Neural crest cell (in vitro differentiated cells): ENCODE measurements around the gene COL16A1. TPM values are rescaled to one million over a fixed set of nuclear protein-coding genes. Genes with fewer than 3 reads are reported as not detected.

ENCODE experiments used
- DNase-seq: peaks from one replicate; pipeline ENCODE4 v3.0.0; 2021; ENCODE audit warnings: low read depth, mixed read lengths, low spot score
- H3K27ac Mint-ChIP-seq: one replicate; pipeline ENCODE4 v1.8.0; 2021; ENCODE audit warnings: mild to moderate bottlenecking, mixed read lengths; ENCODE audit not compliant: unreplicated experiment
- H3K27me3 Mint-ChIP-seq: 2 replicates; pipeline ENCODE4 v1.8.0; 2021; ENCODE audit warnings: low read depth, mild to moderate bottlenecking, mixed read lengths
- H3K36me3 Mint-ChIP-seq: 2 replicates; pipeline ENCODE4 v1.8.0; 2021; ENCODE audit warnings: low read depth, mild to moderate bottlenecking, mixed read lengths
- H3K4me1 Mint-ChIP-seq: 2 replicates; pipeline ENCODE4 v1.8.0; 2021; ENCODE audit warnings: mixed read lengths
- H3K4me3 Mint-ChIP-seq: one replicate; pipeline ENCODE4 v1.8.0; 2021; ENCODE audit warnings: mild to moderate bottlenecking, mixed read lengths
- H3K9me3 Mint-ChIP-seq: 2 replicates; pipeline ENCODE4 v1.8.0; 2021; ENCODE audit warnings: mixed read lengths
- CTCF ChIP-seq: fragments of 200-600 bp; sonication (generic); conservative IDR thresholded peaks from 2 replicates; pipeline ENCODE4 v1.5.0; 2021; ENCODE audit warnings: antibody characterized with exemption, mild to moderate bottlenecking
- total RNA-seq: library from RNA; stranded (reverse); gene quantifications from 2 replicates; pipeline ENCODE4 v1.2.1, GENCODE V29; 2021

The COL16A1 gene
- total RNA-seq, 1 donor from 2014 or later = 0.72 TPM

GRCh38 chr1:31658721-31659120 is 45.1 kb downstream of the COL16A1 start:
- Mint-ChIP-seq H3K36me3 (no peaks in the 10 kb centered on the region), H3K27me3 (peaks cover 3% of the 10 kb centered on the region), H3K27ac (peak overlapping the region; percentile 50), H3K9me3 (no peaks in the 10 kb centered on the region), H3K4me1 (no peaks in the 10 kb centered on the region), H3K4me3 (no peak overlapping the region)
- no peak for TF ChIP-seq CTCF
- no peak for DNase-seq

- no peak for DNase-seq
- H3K27ac Mint-ChIP-seq = no peak overlapping the region
- H3K4me1 Mint-ChIP-seq = no peaks in the 10 kb centered on the region
- peaks cover 2% of the 10 kb centered on the region for H3K27me3 Mint-ChIP-seq
- H3K4me3 Mint-ChIP-seq = no peak overlapping the region
- TF ChIP-seq CTCF = no peak
- no peaks in the 10 kb centered on the region for H3K36me3 Mint-ChIP-seq
- no peaks in the 10 kb centered on the region for H3K9me3 Mint-ChIP-seq
Measured at GRCh38 chr1:31657972-31658510, 45.8 kb downstream of the COL16A1 start.

GRCh38 chr1:31657020-31657804 is 46.6 kb downstream of the COL16A1 start:
- no peak for DNase-seq
- no peak for TF ChIP-seq CTCF
- Mint-ChIP-seq H3K9me3 (no peaks in the 10 kb centered on the region), H3K36me3 (no peaks in the 10 kb centered on the region), H3K4me1 (no peaks in the 10 kb centered on the region), H3K4me3 (no peak overlapping the region), H3K27ac (peak overlapping the region; percentile 37), H3K27me3 (peaks cover 2% of the 10 kb centered on the region)

- peak overlapping the region; percentile 28 for H3K27ac Mint-ChIP-seq
Measured at GRCh38 chr1:31655756-31656155, 48.1 kb downstream of the COL16A1 start.

GRCh38 chr1:31655104-31655503 is 48.7 kb downstream of the COL16A1 start:
- Mint-ChIP-seq H3K4me1 (no peaks in the 10 kb centered on the region), H3K27ac (peak overlapping the region; percentile 28), H3K4me3 (no peak overlapping the region), H3K9me3 (no peaks in the 10 kb centered on the region), H3K27me3 (peaks cover 8% of the 10 kb centered on the region), H3K36me3 (no peaks in the 10 kb centered on the region)
- TF ChIP-seq CTCF = no peak
- no peak for DNase-seq

More at GRCh38 chr1:31655756-31656155, 48.1 kb downstream of the COL16A1 start:
- DNase-seq = no peak
- Mint-ChIP-seq H3K9me3 (no peaks in the 10 kb centered on the region), H3K27me3 (peaks cover 8% of the 10 kb centered on the region), H3K36me3 (no peaks in the 10 kb centered on the region), H3K4me3 (no peak overlapping the region), H3K4me1 (no peaks in the 10 kb centered on the region)
- TF ChIP-seq CTCF = no peak
